Activated T-cell treated with anti-CD3 and anti-CD28 coated beads for 24 hours (primary cell): ENCODE results near the gene TEDC2.

Source experiments
- DNase-seq: peaks from one replicate; pipeline ENCODE4 v3.0.0-alpha.2; 2020; ENCODE audit warnings: low read depth

TEDC2 gene

GRCh38 chr16:2496223-2497115 lies 36.6 kb downstream of the TEDC2 start:
- DNase-seq, result no peak

DNA sequence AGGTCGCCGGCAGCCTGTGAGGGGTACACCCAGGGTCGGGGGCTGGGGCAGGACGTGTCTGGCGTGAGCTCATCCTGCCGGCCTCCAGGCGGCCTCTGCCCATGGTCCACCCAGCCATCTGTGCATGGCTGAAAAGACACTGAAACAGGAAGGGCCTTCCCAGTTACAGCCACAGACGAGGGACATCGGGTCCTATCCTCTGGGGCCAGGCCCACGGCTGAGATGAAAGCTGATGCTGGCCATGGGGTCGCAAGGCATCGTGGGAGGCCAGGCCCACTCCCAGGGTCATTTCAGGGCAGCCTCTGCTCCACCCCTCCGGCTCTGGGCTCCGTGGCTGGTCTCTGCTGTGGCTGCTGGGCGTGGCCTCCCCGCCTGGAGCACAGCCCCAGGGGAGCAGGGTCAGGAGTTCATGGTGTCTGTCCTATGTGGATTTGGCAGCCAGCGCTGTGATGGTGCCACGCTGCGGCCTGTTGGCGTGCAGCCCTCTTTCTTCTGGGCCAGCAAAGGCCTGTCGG lies 37.3 kb downstream of the TEDC2 start:
- no peak for DNase-seq

DNA sequence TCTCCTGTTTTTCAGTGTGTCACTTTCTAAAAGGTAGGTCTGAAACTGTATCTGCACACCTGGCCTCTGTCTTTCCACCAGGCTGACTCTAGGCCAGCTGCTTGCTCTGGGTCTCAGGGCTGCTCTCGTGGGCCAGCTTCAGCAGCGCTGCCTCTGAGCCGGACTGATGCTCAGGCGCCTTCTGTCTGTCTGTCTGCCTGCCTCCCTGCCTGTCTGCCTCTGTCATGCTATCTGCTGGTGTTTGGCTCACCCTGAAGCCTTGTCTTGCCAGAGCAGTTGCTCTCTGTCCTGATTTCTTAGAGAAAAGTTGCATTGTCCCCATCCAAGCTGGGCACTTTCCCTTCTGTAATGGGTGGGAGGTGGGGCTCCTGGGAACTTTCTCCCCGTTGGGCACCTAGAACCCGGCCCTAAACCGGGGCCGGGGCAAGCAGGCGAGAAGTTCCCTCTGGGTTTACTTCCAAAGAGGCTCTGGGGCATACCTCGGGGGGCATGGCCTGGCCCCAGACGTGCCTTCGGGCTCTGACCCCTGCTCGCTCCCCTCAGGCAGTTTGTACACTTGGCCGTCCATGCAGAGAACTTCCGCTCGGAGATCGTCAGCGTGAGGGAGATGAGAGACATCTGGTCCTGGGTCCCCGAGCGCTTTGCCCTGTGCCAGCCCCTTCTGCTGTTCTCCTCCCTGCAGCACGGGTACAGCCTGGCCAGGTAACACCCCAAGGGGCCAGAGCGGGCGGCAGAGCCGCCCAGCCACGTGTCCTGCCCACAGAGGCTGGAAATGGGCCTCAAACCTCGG lies 38.0 kb downstream of the TEDC2 start:
- no peak for DNase-seq

- no peak for DNase-seq
Measured at GRCh38 chr16:2498531-2499253, 38.8 kb downstream of the TEDC2 start.

DNA sequence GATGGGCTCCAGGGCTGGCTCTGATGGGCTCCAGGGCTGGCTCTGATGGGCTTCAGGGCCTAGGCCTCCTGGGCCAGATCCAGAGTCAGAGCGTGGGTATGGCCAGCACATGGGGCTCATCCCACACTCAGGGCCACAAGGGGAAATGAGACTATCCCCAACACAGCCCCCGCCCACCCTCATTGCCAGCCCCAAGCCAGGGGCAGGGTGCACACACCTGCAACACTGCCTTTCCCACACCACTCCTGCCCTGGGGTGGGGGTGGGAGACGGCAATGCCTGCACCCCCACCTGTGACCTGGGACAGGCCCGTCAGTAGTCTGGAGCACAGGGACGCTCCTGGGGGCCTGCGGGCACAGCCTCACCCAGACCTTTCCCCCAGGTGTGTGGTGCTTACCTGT lies 39.5 kb downstream of the TEDC2 start:
- no peak for DNase-seq

GRCh38 chr16:2499890-2500429 lies 40.1 kb downstream of the TEDC2 start:
- DNase-seq, result no peak

DNA sequence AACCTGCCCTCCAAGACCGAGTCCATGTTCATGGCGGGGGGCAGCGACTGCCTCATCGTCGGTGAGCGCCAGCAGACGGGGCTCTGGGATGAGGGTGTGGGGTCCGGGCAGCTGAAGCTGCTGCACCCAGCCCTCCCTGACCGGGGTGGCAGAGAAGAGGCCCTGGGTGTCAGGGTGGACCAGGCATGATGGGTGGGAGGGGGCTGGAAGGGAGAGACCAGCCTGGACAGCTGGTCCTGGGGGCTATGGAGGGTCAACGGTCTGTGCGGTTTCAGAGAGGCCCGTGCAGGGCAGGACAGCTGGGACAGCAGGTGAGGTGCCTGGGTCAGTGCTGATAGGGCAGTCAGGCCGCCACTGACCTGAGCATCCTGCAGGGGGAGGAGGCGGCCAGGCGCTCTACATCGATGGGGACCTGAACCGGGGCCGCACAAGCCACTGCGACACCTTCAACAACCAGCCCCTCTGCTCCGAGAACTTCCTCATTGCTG lies 40.6 kb downstream of the TEDC2 start:
- DNase-seq, result no peak

DNA sequence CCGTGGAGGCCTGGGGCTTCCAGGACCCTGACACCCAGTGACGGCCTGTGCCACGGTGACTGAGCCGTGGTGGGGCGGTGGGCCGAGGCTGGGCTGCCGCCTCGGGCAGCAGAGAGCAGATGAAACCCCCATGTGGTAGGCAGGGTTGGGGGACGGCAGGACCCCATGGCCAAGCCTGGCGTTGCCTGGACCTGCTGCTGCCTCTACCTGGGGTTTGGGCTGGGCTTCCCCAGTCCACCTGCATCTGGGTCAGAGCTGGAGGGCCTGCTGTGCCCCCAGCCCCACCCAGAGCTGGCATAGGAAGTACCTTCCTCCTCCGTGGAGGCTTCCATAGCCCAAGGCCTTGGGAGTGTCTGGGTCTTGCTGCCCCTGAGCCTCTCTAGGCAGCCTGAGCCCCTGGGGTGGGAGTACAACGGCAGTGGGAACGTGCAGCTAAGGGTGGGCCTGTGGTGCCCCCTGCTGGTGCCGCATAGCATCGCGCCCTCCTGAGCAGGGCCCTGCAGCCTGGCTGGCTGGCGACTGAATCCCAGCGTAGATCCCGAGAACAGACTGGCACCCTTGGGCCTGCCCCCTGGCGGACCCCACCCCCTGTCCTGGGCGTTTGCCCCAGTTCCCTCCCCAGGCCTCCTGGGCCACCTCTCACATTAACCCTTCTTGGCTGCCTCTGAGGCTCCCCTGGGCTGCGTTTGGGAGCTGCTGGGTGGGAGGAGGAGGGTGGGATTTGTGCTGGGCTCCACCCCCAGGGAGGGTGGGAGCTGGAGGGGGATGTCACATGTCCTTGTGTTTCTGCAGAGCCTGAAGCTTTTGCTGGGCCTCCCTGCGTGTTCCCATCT lies 41.2 kb downstream of the TEDC2 start:
- DNase-seq, result peak; percentile 70

DNA sequence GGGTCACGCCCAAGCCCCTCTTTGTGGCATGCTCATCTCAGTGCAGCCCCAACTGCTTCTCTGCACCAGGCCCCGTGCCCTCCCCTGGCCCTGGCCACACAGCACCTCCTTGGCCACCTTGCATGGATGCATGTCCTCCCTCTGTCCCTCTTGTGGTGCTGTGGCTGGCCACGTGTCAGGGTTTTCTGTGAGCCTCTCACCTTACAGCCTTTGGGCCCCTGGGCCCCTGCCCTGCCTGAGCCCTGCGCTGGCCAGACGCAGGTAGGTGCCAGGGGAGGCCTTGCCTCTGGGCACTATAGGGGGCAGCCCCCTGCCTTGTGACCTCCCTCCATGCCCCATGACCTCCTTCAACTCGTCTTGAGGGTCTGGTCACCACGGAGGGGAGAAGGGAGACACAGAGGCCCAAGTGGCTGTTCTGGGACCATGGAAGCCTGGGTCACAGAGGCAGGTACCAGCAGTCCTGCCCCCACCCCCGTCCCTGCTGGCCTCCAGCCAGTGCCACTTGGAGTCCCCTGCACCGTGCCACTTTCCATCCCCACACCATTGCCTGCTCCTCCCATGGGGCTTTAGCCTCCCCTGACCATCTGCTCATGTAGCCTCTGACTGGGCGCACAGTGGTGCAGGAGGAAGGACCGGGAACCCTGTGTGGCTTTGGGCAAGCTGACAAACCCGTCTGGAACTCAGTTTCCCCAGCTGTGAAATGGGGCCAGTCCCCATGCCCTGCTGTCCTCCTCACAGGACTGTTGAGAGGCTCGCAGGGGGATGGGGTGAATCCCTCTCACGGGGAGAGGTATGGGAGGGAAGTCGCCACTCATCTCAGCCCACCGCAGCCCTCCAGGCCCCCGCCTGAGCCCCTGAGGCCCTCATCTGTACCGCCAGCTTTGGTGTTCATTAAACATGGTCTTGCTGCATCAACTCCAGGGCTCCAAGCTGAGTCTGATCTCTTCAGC lies 42.3 kb downstream of the TEDC2 start:
- no peak for DNase-seq

DNA sequence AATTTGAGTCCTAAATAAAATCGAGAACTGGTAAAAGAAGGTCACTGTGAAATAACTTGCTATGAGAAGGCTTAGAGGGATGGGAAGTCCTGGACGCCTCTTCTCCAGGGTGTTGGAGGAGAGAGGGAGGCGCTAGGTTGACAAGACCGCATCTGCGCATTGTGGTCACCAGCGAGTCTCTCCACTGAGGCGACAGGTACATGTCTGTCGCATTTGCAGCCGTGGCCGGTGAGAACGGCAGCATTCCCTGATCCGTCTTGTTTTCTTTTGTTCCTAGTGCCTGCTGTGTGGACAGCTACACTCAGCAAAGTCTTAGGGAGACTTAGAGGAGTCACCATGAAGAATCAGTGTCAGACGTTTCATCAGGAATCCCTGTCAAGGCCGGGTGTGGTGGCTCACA lies 45.8 kb downstream of the TEDC2 start:
- DNase-seq, result no peak

- DNase-seq, result no peak
Measured at GRCh38 chr16:2507052-2507659, 47.2 kb downstream of the TEDC2 start.

DNA sequence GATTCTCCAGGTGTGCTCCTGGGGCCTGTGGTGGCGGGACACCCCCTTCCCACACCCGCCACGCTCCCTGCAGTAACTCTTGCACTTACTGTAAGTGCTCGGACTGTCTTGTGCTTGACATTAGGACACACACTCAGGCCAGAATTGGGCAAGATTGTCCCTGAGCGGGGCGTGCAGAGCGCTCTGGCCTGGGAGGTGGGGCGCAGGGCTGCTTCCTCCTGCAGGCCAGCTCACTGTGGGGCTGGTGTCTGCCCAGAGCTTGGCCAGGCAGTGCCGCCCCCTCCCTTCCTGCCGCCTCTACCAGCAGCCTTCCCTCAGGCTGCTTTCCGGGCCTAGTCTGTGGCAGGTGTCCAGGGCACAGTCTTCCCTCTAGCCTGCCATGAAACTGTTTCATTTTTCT lies 47.8 kb downstream of the TEDC2 start:
- no peak for DNase-seq

- DNase-seq, result no peak
Measured at GRCh38 chr16:2508722-2509400, 49.0 kb downstream of the TEDC2 start.

DNA sequence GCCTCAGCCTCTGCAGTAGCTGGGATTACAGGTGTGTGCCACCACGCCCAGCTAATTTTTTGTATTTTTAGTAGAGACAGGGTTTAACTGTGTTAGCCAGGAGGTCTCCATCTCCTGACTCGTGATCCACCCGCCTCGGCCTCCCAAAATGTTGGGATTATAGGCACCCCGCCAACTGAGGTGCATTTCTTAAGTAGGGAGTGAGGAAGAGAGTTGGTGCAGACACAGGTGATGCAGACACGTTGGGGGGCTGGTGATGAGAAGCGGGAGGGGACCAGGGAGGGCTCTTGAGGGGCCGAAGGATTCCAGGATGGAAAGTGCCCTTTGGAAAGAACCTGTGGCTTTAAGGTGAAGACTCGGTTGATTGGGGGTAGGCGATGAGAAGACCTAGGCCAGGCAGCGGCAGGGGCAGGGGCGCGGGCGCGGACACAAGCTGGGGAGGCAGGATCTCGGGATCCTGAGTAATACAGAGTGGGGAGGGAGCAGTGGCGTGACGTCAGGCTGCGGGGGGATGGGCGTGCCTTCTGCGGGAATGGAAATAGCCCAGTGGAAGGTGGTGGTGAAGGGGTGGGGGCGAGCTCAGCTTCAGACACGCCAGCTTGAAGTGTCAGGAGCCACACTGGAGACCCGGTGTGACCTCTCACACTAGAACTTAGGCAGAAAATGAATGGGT lies 51.4 kb downstream of the TEDC2 start:
- no peak for DNase-seq

DNA sequence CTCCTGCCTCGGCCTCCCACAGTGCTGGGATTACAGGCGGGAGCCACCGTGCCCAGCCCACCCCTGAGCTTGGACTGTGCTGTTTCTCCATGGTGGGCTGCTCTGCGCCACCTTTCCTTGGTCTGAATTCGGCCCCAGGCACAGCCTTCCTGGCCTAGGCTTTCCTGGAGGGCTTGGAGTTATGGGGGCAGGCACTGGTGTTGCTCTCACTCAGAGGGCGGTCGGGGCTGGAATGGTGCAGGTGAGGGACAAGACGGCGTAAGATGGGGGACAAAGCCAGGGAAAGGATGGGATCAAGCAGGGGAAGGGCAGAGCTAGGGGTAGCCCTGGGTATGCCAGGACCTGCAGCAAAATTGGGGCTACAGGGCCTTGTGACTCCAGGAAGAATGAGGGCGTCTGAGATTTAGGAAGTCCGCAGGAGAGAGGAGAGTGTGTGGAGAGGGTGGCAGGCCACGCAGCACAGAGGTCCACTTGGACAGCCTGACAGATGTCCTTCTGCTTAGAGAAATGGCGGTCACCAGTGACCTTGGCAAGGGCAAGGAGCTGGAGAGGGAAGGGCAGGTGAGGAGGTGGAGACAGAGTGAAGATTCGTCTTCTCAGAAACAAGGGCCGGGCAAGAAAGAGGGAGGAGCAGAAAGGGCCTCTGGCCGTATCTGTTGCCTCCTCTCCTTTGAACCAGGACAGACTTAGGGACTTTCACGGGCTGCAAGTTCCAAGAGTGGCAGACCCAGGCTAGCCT lies 52.3 kb downstream of the TEDC2 start:
- DNase-seq, result no peak

DNA sequence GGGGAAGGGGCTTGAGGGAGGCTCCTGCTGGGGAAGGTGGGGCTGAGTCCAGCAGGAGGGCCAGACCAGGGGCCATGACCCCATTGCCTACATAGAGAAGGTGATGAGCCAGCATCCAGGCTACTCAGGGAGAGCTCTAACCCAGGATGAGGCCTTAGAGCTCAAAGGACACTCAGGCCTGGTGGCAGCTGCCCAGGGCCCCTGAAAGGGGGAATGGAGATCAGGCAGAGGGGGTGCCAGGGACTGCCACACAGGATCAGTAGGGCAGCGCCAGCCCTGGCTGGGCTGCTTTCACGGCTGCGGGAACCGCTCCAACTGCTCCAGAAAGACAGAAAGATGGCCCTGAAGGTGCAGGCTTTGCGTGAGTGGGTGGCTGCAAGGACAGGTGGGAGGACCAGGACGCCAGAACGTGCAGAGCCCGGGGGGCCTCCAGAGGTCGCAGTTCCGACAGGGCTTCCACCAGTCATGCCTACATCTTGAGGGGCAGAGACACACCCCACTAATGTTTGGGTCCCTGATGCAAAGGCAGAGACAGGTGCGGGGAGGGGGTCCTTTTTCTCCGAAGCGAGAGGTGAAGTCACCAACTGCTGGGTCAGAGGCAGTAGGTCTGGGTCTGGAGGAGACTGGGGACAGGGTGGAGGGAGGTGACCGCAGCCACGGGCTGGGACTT lies 53.0 kb downstream of the TEDC2 start:
- no peak for DNase-seq
